ENCODE data around the gene NTN1.

Gene NTN1

GRCh38 chr17:9221147-9221921 lies 200.0 kb downstream of the NTN1 start:
- no peak for DNase-seq

- no peak for DNase-seq
These were observed 200.5 kb downstream of the NTN1 start for GRCh38 chr17:9221922-9222180.

DNA sequence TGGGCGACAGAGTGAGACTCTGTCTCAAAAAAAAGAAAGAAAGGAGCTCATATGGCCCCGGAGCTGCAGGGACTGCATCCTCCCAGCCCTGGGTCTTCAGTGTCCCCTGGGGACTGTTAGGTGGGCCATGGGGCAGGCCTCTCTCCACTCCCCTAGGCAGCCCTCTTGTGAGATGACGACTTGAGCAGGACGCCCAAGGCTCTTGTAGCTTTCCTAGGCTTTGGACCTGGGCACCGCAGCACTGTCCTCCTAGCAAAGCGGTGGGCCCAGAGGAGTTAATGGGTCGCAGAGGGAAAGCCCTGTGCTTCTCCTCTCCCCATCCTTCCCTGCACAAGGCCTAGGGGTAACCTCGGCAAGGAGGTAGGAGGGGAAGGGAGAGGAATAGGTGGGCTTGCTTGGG lies 202.2 kb downstream of the NTN1 start:
- DNase-seq, result no peak

DNA sequence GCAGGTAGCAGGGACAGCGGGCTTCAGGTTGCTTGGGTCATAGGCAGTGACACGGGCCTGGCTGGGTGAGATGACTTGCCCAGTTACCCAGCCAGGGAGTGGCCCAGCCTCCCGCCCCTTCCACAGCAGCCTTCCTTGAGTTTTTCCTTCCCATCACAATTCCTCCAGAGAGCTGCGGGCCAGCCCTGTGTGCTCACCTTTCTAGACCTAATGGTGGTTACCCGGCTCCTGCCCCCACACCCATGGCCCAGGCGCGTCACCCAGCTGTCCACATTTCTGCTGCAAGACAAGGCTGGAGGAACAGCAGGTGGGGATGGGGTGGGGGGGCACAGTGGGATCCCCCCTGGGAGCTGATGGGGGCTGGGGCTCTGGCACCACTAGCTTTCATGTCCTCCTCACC lies 203.2 kb downstream of the NTN1 start:
- no peak for DNase-seq

DNA sequence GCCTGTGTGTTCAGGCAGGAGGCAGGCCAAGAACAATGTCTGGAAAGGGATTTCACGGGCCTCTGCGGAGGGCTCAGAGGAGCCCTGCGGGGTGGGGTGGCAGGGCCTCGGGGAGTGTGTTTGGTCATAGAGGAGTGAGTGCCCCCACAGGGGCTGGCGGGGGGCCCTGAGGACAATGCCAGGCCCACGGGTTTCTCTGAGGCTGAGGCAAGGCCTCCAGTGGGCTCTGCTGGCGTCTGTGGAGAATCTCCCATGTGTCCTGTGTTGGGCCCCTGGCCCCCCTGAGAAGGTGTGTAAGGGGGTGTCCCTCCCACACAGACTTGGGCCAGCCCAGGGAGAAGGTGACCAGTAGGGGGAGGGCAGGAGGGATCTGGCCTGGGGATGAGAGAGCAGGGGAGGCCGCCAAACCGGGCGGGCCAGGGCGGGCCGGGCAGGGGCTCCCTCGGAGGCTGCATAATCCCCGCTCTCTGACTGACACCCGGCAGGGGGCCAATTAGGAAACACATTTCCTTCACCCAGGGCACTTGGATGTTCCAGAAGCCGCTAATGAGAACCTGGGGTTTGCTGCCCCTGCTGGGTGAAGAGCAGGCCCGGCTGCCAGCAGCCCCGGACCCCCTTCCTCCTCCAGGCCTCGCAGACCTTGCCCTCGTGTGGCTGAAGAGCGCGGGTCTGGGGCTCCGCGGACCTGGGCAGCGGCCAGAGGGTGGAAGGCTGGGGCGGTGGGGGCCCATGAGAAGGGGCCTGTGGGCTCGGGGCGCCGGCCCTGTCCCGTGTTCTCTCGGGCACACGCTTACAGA lies 204.2 kb downstream of the NTN1 start:
- DNase-seq, result no peak

DNA sequence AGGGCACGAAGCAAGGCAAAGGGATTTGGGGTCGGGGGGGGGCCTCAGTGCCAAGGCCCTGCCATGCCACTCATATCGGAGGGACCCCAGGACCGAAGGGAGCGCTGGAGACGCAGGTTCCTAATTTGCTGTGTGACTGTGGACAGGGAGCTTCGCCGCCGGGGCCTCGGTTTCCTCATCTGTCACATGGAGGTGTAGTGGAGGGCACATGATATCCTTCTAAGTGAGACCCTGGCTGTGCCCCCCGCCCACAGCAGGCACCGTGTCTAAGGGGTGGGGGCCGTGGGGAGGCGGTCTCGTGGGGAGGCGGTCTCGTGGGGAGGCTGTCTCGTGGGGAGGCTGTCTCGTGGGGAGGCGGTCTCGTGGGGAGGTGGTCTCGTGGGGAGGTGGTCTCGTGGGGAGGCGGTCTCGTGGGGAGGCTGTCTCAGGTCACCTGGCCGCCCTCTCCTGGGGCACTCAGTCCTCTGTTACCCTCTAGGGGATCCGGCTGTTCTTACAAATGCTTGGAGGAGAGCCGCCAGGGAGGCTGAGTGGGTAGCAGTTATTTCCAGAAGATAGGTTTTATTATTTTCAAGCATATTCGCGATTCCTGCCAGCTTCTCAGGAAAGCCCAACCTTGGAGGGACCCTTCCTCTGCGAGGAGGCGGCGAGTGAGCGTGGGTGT lies 205.0 kb downstream of the NTN1 start:
- DNase-seq, result no peak

DNA sequence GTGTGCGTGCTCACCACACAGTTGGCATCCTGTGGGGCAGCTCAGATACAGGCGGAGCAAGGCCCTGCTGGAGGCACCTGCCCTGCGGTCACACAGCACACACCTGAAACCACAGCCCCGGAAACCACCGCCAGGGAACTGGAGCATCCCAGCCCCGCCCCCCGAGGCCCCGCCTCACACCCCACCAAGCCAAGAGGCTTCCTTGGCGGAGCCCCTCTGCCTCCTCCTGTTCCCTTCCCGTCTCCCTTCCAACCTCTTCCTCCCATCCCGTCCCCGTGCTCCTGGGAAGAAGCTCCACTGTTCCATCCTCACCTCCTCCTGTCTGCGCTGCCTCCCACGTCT lies 205.5 kb downstream of the NTN1 start:
- DNase-seq, result no peak

DNA sequence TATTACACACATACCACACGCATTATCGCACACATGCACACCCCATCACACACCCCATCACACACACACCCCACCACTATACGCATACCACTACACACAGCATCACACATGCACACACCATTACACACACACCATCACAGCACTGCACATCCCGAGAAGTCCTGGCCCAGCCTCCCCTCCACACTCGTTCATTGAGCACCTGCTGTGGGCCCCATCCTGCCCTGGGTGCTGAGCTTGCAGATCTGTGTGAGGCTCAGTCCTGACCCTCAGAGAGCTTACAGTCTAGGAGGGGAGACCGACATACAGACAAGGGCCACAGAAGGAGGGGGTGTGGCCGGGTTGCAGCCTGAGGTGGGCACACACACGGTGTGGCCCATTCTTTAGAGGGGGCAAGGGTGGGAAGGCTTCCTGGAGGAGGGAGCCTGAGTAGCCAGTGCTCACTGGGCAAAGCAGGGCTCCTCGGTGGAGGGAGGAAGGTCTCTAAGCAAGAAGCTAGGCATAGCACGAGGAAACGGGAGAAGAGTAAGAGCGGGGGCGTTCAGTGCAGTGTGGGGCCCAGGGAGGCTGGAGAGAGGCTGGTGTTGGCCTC lies 206.6 kb downstream of the NTN1 start:
- DNase-seq, result no peak

DNA sequence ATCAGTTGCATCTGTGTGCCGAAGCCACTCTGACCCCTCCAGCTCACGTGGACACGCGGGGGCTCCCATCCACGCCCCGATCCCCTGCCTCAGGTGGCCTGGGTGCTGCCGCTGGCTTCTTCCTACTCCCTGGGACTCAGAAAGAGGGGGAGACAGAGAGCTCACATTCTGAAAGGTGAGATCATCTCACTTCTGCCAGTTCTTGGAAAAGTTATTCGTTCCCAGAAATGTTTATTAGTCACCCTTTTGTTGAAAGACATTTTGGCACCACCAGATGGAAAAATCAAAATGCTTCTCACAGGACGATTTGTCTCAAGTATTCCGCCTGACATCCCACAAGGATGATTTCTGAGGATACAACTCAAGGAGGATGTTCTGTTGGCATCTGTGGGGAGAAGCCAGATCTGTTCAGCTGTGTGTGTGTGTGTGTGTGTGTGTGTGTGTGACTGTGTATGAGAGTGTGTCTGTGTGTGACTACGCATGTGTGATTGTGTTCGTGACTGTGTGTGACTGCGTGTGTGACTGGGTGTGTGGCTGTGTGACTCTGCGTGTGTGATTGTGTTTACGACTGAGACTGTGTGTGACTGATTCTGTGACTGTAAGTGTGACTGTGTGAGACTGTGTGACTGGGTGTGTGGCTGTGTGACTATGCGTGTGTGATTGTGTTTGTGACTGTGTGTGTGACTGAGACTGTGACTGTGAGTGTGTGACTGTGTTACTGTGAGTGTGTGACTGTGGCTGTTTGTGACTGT lies 207.3 kb downstream of the NTN1 start:
- DNase-seq, result no peak

DNA sequence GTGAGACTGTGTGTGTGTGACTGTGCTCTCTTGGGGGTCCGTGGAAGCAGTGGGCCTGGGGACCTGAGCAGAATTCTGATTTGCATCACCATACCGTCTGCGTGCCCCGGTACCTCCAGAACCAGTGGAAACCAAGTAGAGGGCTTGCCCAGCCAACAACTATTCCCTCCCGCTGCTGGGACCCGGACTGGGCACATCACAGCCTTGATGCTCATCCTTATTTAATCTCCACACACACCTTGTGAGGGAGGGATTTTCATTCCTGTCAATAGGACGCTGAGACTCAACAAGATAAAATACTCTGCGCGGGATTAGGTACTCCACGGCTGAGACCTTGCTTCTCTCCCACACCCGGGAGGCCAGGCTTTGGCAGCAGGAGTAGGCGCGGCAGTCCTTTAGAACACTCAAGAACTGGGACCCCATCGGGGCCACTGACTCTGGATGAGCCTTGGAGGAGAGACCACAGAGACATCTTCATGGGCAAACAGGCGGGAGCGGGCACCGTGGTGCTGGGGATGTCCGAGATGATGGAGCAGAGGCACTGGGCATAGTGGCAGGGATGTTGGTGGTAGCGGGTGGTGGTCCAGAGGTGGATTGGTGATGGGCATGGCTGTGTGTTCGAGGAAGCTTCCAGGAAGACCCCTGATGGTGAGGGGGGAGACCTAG lies 208.0 kb downstream of the NTN1 start:
- DNase-seq, result no peak

DNA sequence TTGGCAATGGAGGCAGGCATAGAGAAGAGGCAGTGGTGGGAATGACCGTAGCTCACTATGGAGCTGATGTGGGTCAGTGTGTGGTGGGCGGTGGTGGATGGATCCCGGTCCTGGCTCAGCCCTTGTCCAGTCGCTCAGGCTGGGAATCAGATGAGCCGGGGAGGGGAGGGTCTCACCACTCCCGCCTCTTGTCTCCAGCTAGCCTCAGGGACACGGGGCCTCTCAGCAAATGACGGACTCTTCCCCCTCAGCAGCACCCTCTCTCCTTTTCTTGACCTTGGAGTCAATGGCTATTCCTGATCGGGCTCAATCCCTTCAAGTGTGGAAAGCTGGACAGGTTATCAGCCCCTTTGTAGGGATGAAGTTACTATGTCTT lies 208.5 kb downstream of the NTN1 start:
- DNase-seq, result no peak

- no peak for DNase-seq
These were observed 209.0 kb downstream of the NTN1 start for GRCh38 chr17:9230346-9230745.

DNA sequence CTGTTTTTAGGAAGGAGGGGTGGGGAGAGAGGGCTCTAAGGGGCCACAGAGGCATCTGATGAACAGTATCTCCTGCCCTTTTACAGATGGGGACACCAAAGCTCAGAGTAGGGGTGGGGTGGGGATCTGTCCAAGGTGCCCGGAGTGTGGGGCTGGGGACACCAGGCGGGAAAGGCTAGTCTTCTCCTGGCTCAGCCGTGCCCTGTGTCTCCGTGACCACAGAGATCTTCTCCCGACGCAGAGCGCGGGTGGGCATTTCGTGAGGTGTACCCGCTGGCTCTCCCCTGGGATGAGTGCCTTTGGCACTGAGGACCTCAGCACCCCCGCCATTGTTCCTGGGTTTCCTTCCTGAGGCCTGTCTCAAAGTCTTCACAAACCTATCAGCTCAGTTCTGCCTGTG lies 209.6 kb downstream of the NTN1 start:
- no peak for DNase-seq

DNA sequence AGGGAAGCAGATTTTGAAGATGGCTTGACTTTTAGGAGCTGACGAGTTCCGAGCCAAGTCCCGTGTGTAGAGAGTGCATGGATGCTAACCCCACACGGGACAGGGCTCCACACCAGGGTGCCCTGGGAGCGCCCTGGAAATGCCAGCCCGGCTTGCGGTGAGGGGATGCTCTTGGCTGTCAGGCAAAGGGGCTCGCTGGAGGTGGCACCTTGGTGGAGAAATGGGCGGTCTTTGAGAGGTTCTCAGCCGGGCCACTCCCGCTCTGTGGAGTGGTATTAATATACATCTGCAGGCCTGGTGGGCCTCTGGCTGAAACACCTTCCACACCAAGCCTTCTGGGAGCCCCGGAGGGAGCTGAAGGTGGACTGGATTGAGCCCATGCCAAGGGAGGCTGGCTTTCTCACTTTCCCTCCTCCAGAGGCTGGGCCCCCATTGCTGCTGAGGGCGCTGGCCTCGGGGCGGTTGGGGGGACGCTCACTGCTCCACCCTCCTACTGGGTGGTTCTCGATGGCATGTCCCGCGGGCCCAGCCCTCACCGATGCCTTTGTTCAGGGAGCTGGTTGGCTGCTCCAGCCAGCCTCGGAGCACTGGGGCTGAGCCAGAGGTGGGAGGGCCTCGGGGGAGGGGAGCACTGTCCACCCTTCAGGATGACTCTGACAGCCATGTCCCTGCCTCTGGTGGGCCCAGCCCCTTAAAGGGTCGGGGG lies 210.3 kb downstream of the NTN1 start:
- no peak for DNase-seq

DNA sequence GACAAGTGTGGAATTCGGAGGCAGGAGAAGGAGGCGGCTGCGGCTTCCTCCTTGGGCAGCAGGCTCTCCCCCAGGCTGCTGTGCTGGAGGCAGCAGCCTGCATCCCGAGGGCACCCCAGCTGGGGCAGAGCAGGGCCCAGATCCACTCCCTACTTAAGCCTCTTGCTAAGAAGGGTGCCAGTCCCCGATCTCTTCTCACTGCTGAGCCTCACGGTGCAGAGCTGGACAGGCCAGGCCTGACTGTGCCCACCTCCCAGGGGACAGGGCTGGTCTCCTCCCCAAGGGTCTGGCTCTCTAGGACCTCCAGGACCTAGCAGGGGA lies 210.8 kb downstream of the NTN1 start:
- no peak for DNase-seq

DNA sequence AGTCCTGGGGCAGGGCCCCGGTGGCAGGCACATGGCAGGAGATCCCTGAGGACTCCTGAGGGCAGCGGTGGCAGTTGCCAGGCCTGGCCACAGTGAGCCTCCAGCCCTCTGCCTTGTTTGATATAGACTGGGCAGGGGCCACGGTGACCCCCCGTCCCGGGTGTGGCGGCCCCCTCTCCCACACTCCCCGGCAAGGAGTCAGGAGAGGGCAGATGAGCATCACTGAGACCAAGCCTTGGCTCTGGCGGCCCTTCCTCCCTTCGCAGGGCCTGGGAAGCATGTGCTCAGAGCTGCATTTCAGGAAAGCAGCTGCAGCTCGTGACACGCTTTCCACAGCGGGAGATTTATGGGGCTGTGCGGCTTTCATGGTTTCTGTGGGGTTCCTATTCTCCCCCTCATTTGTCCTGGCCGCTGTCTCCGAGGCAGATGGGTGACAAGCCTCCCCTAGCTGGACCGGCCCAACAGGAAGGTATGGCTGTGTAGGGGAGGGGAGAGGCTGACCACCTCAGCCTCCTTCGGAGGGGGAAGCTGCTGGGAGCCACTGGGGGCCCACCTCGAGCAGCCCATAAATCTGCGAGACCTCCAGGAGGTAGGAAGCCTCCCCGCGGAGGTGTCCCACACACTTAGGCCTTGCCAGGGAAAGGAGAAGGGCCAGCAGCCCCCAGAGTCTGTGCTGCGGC lies 211.4 kb downstream of the NTN1 start:
- DNase-seq, result no peak

DNA sequence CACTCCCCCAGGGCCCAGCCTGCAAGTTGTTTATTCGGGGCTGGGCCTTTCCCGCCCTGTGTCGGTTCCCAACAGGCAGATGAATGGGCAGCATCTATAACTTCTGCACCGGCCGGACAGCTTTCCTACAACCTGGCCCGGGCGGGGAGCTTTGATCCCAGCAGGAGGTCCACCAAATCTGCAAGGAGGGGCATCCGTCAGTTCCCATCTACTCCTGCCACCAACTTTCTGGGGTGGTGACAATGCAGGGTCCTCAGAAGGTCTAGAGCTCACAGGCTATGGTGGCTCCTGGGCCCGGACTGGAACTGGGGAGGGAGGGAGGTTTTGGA lies 211.9 kb downstream of the NTN1 start:
- no peak for DNase-seq

DNA sequence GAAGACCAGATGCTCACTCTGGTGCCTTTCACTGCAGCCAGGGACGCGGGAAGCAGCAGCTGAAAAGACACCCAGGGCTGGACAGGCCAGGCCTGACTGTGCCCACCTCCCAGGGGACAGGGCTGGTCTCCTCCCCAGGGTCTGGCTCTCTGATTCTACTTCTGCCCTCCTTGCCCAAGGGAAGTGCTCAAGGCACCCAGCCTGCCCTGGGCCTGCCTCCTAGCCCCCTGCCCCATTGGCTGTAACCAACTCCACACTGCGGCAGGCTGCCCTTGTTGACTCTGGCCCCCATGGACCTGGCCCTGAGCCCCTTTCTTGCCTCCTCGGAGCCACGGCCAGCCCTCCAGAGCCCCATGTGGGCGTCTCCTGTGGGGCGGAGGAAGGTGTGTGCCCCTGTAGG lies 212.5 kb downstream of the NTN1 start:
- no peak for DNase-seq

DNA sequence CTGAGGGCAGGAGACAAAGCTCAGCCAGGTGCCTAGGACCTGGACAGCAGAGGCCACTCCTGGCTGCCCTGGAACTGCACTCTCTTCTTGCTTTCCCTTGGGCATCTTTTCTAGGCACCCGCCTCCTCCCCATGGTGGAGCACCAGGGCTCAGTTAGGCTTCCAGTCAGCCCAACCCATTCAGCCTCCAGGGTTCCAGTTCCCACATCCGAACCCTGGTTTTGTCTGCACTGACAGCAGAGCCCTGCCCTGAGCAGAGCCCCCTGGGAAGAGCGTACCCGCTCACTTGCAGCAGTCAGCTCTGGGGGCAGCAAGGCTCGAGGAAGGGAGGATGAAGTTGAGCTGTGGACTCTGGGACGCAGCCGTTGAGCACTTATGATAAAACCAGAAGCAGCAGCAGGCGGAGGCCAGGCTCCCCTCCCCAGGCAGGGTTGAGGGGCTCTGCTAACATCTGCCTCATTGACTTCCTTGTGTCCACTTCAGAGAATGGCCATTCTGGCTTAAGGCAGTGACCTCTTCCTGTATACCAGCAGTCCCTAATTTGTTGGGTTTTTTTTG lies 213.2 kb downstream of the NTN1 start:
- no peak for DNase-seq

DNA sequence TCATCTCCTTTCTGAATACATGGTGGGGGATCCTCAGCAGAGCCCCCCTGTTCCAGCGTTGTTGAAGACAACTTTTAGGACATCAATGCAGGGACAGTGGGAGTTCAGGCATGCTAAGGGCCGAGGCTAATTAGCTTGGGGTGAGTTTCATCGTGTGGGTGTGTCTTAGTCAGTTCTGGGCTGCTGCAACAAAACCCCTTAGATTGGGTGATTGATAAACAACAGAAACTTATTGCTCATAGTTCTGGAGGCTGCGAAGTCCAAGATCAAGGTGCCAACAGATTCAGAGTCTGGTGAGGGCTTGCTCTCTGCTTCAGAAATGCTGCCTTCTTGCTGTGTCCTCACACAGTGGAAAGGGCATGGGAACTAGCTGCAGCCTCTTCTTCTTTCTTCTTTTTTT lies 214.0 kb downstream of the NTN1 start:
- no peak for DNase-seq

DNA sequence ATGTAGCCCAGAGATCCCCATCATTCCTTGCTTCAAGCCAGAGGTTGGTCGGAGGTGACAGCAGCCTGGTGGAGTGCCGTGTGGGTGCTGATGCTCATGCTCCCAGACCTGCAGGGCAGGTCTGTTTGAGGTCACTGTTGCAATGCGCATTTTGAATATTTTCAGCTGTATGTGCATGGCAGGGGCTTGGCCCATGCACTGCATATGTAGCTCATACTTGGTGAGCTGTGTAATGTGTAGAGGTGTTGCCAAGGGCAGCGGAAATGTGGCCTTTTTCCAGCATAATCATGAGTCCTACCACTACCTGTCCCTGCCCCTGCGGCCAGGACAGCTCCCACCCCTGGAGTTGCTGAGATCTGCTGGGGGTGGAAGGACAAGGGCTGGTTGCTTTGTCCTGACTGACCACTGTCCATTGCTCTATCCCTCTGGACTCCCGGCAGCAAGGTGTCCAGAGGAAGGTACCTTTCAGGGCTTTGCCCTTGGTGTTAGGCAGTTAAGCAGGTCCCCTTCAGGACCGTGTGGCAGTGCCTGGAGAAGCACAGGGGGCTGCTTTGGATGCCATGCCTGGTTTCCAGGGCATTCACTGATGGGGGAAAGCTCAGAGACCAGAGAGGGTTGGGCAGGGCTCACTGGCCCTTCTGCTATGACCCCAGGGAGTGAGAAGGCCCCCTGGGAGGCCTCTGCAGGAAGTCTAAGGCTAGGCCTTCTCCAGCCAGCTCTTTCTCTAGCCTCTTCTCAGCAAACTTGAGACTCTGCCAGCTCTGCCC lies 215.2 kb downstream of the NTN1 start:
- DNase-seq, result no peak
